B cell (primary cell): ENCODE results near the gene MUC6. TPM values are rescaled to one million over a fixed set of nuclear protein-coding genes. Genes with fewer than 3 reads are reported as not detected.

Experiments
- ATAC-seq: fragments of 200-7000 bp; cut with Tn5 transposase; one replicate; pipeline ENCODE4 v1.10.0; 2021; ENCODE audit warnings: low read depth, mild to moderate bottlenecking, moderate number of reproducible peaks, moderate library complexity
- CTCF ChIA-PET: fragments of 350-600 bp; sonication (Branson Sonifier 250); formaldehyde crosslinking; loops from one replicate; lab custom pipeline; 2021; ENCODE audit warnings: antibody characterized with exemption, inconsistent platforms; lab: Charles Lee
- POLR2A ChIA-PET: fragments of 350-600 bp; sonication (Branson Sonifier 250); formaldehyde crosslinking; loops from one replicate; lab custom pipeline; 2021; ENCODE audit warnings: antibody characterized with exemption; lab: Charles Lee
- DNase-seq: peaks from one replicate; pipeline ENCODE4 v3.0.0; 2013
- H2AFZ ChIP-seq: 2 replicates; pipeline ENCODE4 v1.6.1; 2012; ENCODE audit warnings: mild to moderate bottlenecking, low read depth, low read length; ENCODE audit not compliant: insufficient read depth, poor library complexity, severe bottlenecking
- H3K27ac ChIP-seq, 2 donors: 1 replicate in 1 of 2; 2 replicates in 1 of 2; pipeline ENCODE4 v1.5.1; 2012 to 2013; ENCODE audit warnings: low read length in 2 of 2, mild to moderate bottlenecking in 2 of 2, moderate library complexity in 1 of 2
- H3K27me3 ChIP-seq, 4 experiments: fragments of 200-600 bp in 1 of 4; sonication (generic) in 1 of 4; replicated peaks in 1 of 4; 1 replicate in 2 of 4; 2 replicates in 2 of 4; pipeline versions ENCODE4 v1.6.1 to v1.7.0; 2013 to 2016; ENCODE audit warnings: low read length in 3 of 4, mild to moderate bottlenecking in 2 of 4, mixed read lengths in 1 of 4, moderate library complexity in 1 of 4; ENCODE audit not compliant: insufficient read depth in 4 of 4, control insufficient read depth in 3 of 4; ENCODE audit errors: control extremely low read depth in 1 of 4
- H3K36me3 ChIP-seq, 2 experiments: replicated peaks in 1 of 2; 1 replicate in 1 of 2; 2 replicates in 1 of 2; pipeline versions ENCODE4 v1.6.1 to v1.7.1; 2013; ENCODE audit warnings: low read length in 1 of 2; ENCODE audit not compliant: insufficient read depth in 2 of 2, control insufficient read depth in 1 of 2; ENCODE audit errors: control extremely low read depth in 1 of 2, extremely low read depth in 1 of 2
- H3K4me1 ChIP-seq, 2 donors: fragments of 200-600 bp in 1 of 2; sonication (generic) in 1 of 2; 1 replicate in 1 of 2; 2 replicates in 1 of 2; pipeline versions ENCODE4 v1.5.1 to v1.6.1; 2013 to 2017; ENCODE audit warnings: low read length in 2 of 2; ENCODE audit not compliant: control insufficient read depth in 2 of 2, insufficient read depth in 2 of 2
- H3K4me2 ChIP-seq: replicated peaks from 2 replicates; pipeline ENCODE3; 2012; ENCODE audit warnings: mild to moderate bottlenecking, low read depth, low read length; ENCODE audit not compliant: poor library complexity, severe bottlenecking
- H3K4me3 ChIP-seq, 5 experiments: fragments of 200-600 bp in 1 of 5; sonication (generic) in 1 of 5; 1 replicate in 3 of 5; 2 replicates in 2 of 5; pipeline versions ENCODE4 v1.5.1 to v1.7.0; 2011 to 2016; ENCODE audit warnings: low read length in 4 of 5, mild to moderate bottlenecking in 4 of 5, low read depth in 2 of 5, control low read depth in 1 of 5, moderate library complexity in 1 of 5; ENCODE audit not compliant: insufficient read depth in 1 of 5; ENCODE audit errors: control extremely low read depth in 1 of 5, extremely low read depth in 1 of 5
- H3K79me2 ChIP-seq: fragments of 200-600 bp; sonication (generic); one replicate; pipeline ENCODE4 v1.6.0; 2016; ENCODE audit warnings: low read length; ENCODE audit not compliant: control insufficient read depth, insufficient read depth
- H3K9ac ChIP-seq: fragments of 200-600 bp; sonication (generic); 2 replicates; pipeline ENCODE4 v1.6.1; 2017; ENCODE audit warnings: mild to moderate bottlenecking, low read length, moderate library complexity
- H3K9me3 ChIP-seq, 3 donors: one replicate each; pipeline versions ENCODE4 v1.6.1 to v1.7.1; 2013; ENCODE audit warnings: low read length in 2 of 3; ENCODE audit not compliant: control insufficient read depth in 2 of 3, insufficient read depth in 1 of 3; ENCODE audit errors: control extremely low read depth in 1 of 3
- H4K20me1 ChIP-seq: 2 replicates; pipeline ENCODE4 v1.6.0; 2012; ENCODE audit warnings: mild to moderate bottlenecking, low read length; ENCODE audit not compliant: insufficient read depth, control insufficient read depth, poor library complexity, severe bottlenecking
- H3K27ac Mint-ChIP-seq: one replicate; pipeline ENCODE4 v1.8.0; 2021; ENCODE audit warnings: mixed read lengths
- H3K27me3 Mint-ChIP-seq: one replicate; pipeline ENCODE4 v1.8.0; 2021; ENCODE audit warnings: mixed read lengths
- H3K4me1 Mint-ChIP-seq: one replicate; pipeline ENCODE4 v1.8.0; 2021; ENCODE audit warnings: mixed read lengths
- H3K4me3 Mint-ChIP-seq: one replicate; pipeline ENCODE4 v1.8.0; 2021; ENCODE audit warnings: mixed read lengths
- H3K9me3 Mint-ChIP-seq: one replicate; pipeline ENCODE4 v1.8.0; 2022; ENCODE audit warnings: mixed read lengths; ENCODE audit not compliant: insufficient read depth
- EZH2 ChIP-seq: IDR thresholded peaks from 2 replicates; pipeline ENCODE4 v1.6.1; 2012; ENCODE audit warnings: borderline replicate concordance, low read depth, mild to moderate bottlenecking, moderate library complexity, low read length; ENCODE audit not compliant: insufficient read depth, poor library complexity, severe bottlenecking
- WGBS: methylation state at CpG from one replicate; pipeline ENCODE4 v1.1.5; 2013; ENCODE audit warnings: missing lambda C conversion rate; ENCODE audit not compliant: insufficient coverage; 5-methylcytosine and 5-hydroxymethylcytosine counted together
- intact Hi-C: fragments of 100-400 bp; cut with micrococcal nuclease; formaldehyde crosslinking; loops from one replicate; pipeline ENCODE4 v1.10.0; 2022
- polyA plus RNA-seq: library from polyadenylated mRNA; depleted of rRNA; stranded (reverse); fragments of >200 nt; gene quantifications from 2 replicates; pipeline ENCODE4 v1.2.3, GENCODE V29; 2012
- total RNA-seq, 2 donors: library from RNA; stranded (reverse); fragments of 120-200 nt in 1 of 2; gene quantifications; 1 replicate in 1 of 2; 2 replicates in 1 of 2; pipeline versions ENCODE4 v1.2.3 to v1.2.4, GENCODE V29; 2013 to 2022
- TF ChIP-seq, protein P1 (sequence below): fragments of 200-600 bp; IDR thresholded peaks from one replicate; pipeline ENCODE4 v1.8.0; 2022; ENCODE audit warnings: antibody characterized with exemption, mild to moderate bottlenecking

Gene MUC6
- total and polyA plus RNA-seq, 2 donors (not counting 1 experiment from before 2014, with no cell fraction given), result not detected

DNA sequence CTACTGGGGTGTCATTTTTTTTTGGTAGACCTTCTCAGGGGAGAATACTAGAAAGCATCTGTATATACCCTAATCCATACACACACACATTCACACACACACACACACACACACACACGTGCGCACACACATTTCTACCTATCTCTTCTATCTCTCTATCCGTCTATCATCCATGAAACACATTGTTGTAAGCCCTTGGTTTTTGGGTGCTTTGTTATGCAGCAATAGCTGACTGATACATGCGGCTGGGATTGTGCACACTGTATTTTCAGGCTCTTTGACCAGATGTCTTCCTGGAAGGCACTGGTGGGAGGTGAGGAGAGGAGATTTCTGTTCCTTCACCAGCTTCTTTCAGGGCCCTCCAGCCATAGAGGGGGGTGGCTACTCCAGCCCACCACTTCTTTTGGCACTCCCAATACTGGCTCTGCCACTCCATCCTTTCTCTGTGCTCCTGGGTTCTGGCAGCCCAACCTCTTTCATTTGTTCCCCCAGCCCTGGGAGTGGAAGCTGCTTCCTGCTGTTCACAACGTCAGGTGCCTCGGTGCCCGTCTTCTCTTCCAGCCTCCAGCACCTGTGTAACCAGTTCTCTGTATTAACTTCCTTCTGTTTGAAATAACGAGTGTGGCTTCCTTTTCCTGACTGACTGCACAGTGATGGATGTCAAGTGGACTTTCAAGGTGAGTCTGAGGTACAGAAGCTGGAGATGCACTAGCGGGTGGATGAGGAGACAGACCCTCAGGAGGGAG, 25.7 kb upstream of the MUC6 start:
- no peaks in the 10 kb centered on the region for H3K4me1 ChIP-seq
- Mint-ChIP-seq H3K27me3 (peaks cover 29% of the 10 kb centered on the region), H3K27ac (no peak overlapping the region), H3K9me3 (no peaks in the 10 kb centered on the region), H3K4me3 (no peak overlapping the region), H3K4me1 (no peaks in the 10 kb centered on the region)
- ChIA-PET CTCF (no interaction called here), POLR2A (no interaction called here)
- H3K4me3 ChIP-seq, result no peak overlapping the region
- H4K20me1 ChIP-seq, result no peaks in the 10 kb centered on the region
- H3K36me3 ChIP-seq, result no peaks in the 10 kb centered on the region
- TF ChIP-seq, protein P1, sequence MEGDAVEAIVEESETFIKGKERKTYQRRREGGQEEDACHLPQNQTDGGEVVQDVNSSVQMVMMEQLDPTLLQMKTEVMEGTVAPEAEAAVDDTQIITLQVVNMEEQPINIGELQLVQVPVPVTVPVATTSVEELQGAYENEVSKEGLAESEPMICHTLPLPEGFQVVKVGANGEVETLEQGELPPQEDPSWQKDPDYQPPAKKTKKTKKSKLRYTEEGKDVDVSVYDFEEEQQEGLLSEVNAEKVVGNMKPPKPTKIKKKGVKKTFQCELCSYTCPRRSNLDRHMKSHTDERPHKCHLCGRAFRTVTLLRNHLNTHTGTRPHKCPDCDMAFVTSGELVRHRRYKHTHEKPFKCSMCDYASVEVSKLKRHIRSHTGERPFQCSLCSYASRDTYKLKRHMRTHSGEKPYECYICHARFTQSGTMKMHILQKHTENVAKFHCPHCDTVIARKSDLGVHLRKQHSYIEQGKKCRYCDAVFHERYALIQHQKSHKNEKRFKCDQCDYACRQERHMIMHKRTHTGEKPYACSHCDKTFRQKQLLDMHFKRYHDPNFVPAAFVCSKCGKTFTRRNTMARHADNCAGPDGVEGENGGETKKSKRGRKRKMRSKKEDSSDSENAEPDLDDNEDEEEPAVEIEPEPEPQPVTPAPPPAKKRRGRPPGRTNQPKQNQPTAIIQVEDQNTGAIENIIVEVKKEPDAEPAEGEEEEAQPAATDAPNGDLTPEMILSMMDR, result no peak
- TF ChIP-seq EZH2, result no peak
- no peak overlapping the region for H3K9ac ChIP-seq
- intact Hi-C loops, result no loop called here
- H3K79me2 ChIP-seq, result no peaks in the 10 kb centered on the region
- no peaks in the 10 kb centered on the region for H3K27me3 ChIP-seq
- ATAC-seq (no peak), DNase-seq (no peak)
- H3K4me2 ChIP-seq, result no peak overlapping the region
- WGBS, result 67% methylated on average over 3 of the region's 9 CpGs
- peaks cover 0 to 7% (median 2%) of the 10 kb centered on the region in 3 donors for H3K9me3 ChIP-seq
- H3K27ac ChIP-seq, result no peak overlapping the region
- no peak overlapping the region for H2AFZ ChIP-seq

DNA sequence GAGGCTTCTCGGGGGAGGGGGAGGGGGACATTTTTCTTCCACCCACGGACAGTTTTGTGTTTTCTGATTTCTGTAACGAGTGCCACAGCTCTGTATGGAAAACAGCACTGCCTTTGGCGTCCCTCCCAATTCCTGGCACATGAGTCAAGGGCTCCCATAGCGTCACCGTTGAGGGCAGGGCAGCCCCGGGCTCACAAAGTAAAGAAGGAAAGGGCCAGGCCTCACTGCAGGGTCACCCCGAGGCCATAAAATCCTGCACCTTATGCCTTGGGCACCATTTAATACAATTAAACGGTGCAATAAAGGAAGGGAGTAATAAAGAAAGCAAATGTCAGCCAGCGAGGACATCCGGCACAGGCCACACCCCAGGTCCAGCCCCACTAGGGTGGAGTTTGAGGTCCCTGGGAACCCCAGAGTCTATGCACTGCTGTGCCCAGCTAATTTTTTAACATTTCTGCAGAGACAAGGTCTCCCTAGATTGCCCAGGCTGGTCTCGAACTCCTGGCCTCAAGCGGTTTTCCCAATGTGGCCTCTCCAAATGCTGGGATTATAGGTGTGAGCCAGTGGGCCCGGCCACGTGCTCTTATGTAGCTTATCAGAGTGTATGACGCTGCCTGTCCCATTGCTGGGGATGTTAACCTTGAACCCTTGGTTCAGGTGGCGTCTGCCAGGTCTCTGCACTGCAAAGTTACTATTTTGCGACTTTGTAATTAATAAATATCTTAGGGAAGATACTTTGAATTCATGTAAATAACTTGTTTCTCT, 24.5 kb upstream of the MUC6 start:
- Histone ChIP-seq H3K79me2 (no peaks in the 10 kb centered on the region), H3K9me3 (peaks cover 0 to 7% (median 2%) of the 10 kb centered on the region in 3 donors), H3K36me3 (no peaks in the 10 kb centered on the region), H3K9ac (no peak overlapping the region), H3K27me3 (no peaks in the 10 kb centered on the region), H3K4me1 (no peaks in the 10 kb centered on the region), H2AFZ (no peak overlapping the region), H3K4me3 (no peak overlapping the region), H4K20me1 (no peaks in the 10 kb centered on the region), H3K4me2 (no peak overlapping the region), H3K27ac (no peak overlapping the region)
- Mint-ChIP-seq H3K4me1 (no peaks in the 10 kb centered on the region), H3K4me3 (no peak overlapping the region), H3K27ac (no peak overlapping the region), H3K9me3 (no peaks in the 10 kb centered on the region), H3K27me3 (peaks cover 26% of the 10 kb centered on the region)
- DNase-seq (no peak), ATAC-seq (no peak)
- intact Hi-C loops, result no loop called here
- TF ChIP-seq, protein P1, result no peak
- no peak for TF ChIP-seq EZH2
- 86% methylated on average over 16 of the region's 18 CpGs for WGBS
- CTCF ChIA-PET, result no interaction called here
- POLR2A ChIA-PET, result no interaction called here
